Islet precursor cell (in vitro differentiated cells): ENCODE measurements around the gene PPIL4.

Source experiments
- DNase-seq: peaks from one replicate; pipeline ENCODE4 v3.0.0-alpha.2; 2018

PPIL4 gene

GRCh38 chr6:149545754-149546471, at the start of gene PPIL4:
Gene PPIL4 (minus strand): TSS chr6:149546043. CDS start chr6:149546005, 38 bp downstream.
- DNase-seq = peak; percentile 96

GRCh38 chr6:149593408-149593807, 47.6 kb upstream of the PPIL4 start:
- no peak for DNase-seq

GRCh38 chr6:149592983-149593382, 47.1 kb upstream of the PPIL4 start:
- no peak for DNase-seq

- DNase-seq = no peak
Measured at GRCh38 chr6:149586149-149586548, 40.3 kb upstream of the PPIL4 start.

- DNase-seq = no peak
Measured at GRCh38 chr6:149581349-149581748, 35.5 kb upstream of the PPIL4 start.

GRCh38 chr6:149580880-149581279, 35.0 kb upstream of the PPIL4 start:
- no peak for DNase-seq

GRCh38 chr6:149567945-149568585, 22.2 kb upstream of the PPIL4 start:
- DNase-seq = no peak

GRCh38 chr6:149567194-149567586, 21.3 kb upstream of the PPIL4 start:
- no peak for DNase-seq

- DNase-seq = peak; percentile 78
Measured at GRCh38 chr6:149566410-149567193, 20.8 kb upstream of the PPIL4 start.

GRCh38 chr6:149565527-149566409, 19.9 kb upstream of the PPIL4 start, which contains the start of gene GINM1:
Gene GINM1 (plus strand): TSS chr6:149566375. CDS start chr6:149566415, 40 bp downstream.
- peak; percentile 97 for DNase-seq

- DNase-seq = no peak
Measured at GRCh38 chr6:149563928-149564325, 18.1 kb upstream of the PPIL4 start.

GRCh38 chr6:149563203-149563927, 17.5 kb upstream of the PPIL4 start:
- DNase-seq = no peak

GRCh38 chr6:149560736-149561135, 14.9 kb upstream of the PPIL4 start:
- peak; percentile 62 for DNase-seq

- DNase-seq = no peak
Measured at GRCh38 chr6:149559389-149559788, 13.5 kb upstream of the PPIL4 start.

GRCh38 chr6:149558029-149558428, 12.2 kb upstream of the PPIL4 start:
- DNase-seq = no peak

GRCh38 chr6:149551920-149552319, 6.1 kb upstream of the PPIL4 start:
- DNase-seq = no peak

- DNase-seq = peak; percentile 72
Measured at GRCh38 chr6:149545258-149545753, 537 bp downstream of the PPIL4 start.

GRCh38 chr6:149544646-149545257, 1.1 kb downstream of the PPIL4 start:
- DNase-seq = no peak

- no peak for DNase-seq
Measured at GRCh38 chr6:149541139-149541538, 4.7 kb downstream of the PPIL4 start.

GRCh38 chr6:149534742-149535141, 11.1 kb downstream of the PPIL4 start:
- DNase-seq = no peak

- no peak for DNase-seq
Measured at GRCh38 chr6:149529650-149530049, 16.2 kb downstream of the PPIL4 start.
